ENCODE data around the gene CYP2C18. TPM values are rescaled to one million over a fixed set of nuclear protein-coding genes. Genes with fewer than 3 reads are reported as not detected.
"Not testable (repeated sequence)": the region's sequence is repeated elsewhere in the genome, so short reads cannot be mapped to it uniquely, and the experiment has no call there.

CYP2C18 gene
- total and polyA plus RNA-seq, 2 donors: 0.14 to 0.68 TPM

GRCh38 chr10:94710578-94710977 lies 27.0 kb downstream of the CYP2C18 start:
- Histone ChIP-seq H3K36me3 (ENCODE audit: control insufficient read depth in 2 of 2, insufficient read depth in 2 of 2, low read length in 1 of 2) (no peaks in the 10 kb centered on the region), H3K27ac (ENCODE audit: low read depth in 1 of 2, low read length in 1 of 2) (no peak overlapping the region), H3K4me1 (ENCODE audit: control insufficient read depth in 2 of 2, insufficient read depth in 2 of 2, low read length in 2 of 2) (no peaks in the 10 kb centered on the region), H3K27me3 (ENCODE audit: control insufficient read depth in 2 of 2, insufficient read depth in 1 of 2, low read length in 1 of 2) (no peaks in the 10 kb centered on the region), H3K4me3 (ENCODE audit: low read length in 2 of 2) (no peak overlapping the region), H3K9me3 (ENCODE audit: control insufficient read depth in 2 of 2, insufficient read depth in 1 of 2, low read length in 1 of 2) (no peaks in the 10 kb centered on the region)
- no peak for DNase-seq (ENCODE audit: low read depth in 6 of 9, low spot score in 9 of 9)

DNA sequence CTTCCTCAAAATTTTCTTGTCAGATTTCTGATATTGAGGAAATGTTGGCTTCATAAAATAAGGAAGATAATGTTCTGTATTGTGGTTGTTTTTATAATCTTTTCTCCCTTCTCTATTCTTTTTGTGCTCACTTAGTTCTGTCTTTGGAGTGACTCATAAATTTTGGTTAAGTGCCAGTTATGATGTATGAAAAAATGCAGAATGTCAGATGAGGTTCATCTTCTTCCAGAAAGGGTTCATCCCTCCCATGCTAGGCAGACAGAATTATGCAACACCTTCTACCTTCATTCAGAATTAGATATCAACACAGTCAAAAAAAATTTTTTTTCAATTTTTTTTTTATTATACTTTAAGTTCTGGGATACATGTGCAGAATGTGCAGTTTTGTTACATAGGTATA lies 42.3 kb downstream of the CYP2C18 start:
- H3K4me1 ChIP-seq (ENCODE audit: control insufficient read depth in 2 of 2, insufficient read depth in 2 of 2, low read length in 2 of 2): no peaks in the 10 kb centered on the region
- H3K9me3 ChIP-seq (ENCODE audit: control insufficient read depth in 2 of 2, insufficient read depth in 1 of 2, low read length in 1 of 2): no peaks in the 10 kb centered on the region
- no peaks in the 10 kb centered on the region for H3K36me3 ChIP-seq (ENCODE audit: control insufficient read depth in 2 of 2, insufficient read depth in 2 of 2, low read length in 1 of 2)
- H3K4me3 ChIP-seq (ENCODE audit: low read length in 2 of 2): no peak overlapping the region
- H3K27ac ChIP-seq (ENCODE audit: low read depth in 1 of 2, low read length in 1 of 2): no peak overlapping the region
- no peaks in the 10 kb centered on the region for H3K27me3 ChIP-seq (ENCODE audit: control insufficient read depth in 2 of 2, insufficient read depth in 1 of 2, low read length in 1 of 2)
- DNase-seq (ENCODE audit: low read depth in 6 of 9, low spot score in 9 of 9): no peak

- no peak overlapping the region for H3K27ac ChIP-seq (ENCODE audit: low read depth in 1 of 2, low read length in 1 of 2)
- H3K4me3 ChIP-seq (ENCODE audit: low read length in 2 of 2): no peak overlapping the region
- no peaks in the 10 kb centered on the region for H3K36me3 ChIP-seq (ENCODE audit: control insufficient read depth in 2 of 2, insufficient read depth in 2 of 2, low read length in 1 of 2)
- H3K4me1 ChIP-seq (ENCODE audit: control insufficient read depth in 2 of 2, insufficient read depth in 2 of 2, low read length in 2 of 2): no peaks in the 10 kb centered on the region
- H3K9me3 ChIP-seq (ENCODE audit: control insufficient read depth in 2 of 2, insufficient read depth in 1 of 2, low read length in 1 of 2): no peaks in the 10 kb centered on the region
- 80% methylated on average over 3 of the region's 3 CpGs for WGBS
- no peaks in the 10 kb centered on the region for H3K27me3 ChIP-seq (ENCODE audit: control insufficient read depth in 2 of 2, insufficient read depth in 1 of 2, low read length in 1 of 2)
- DNase-seq (ENCODE audit: low read depth in 6 of 9, low spot score in 9 of 9): no peak
These were observed 51.7 kb downstream of the CYP2C18 start for GRCh38 chr10:94735197-94735596.

GRCh38 chr10:94738588-94738987 lies 55.1 kb downstream of the CYP2C18 start:
- Histone ChIP-seq H3K4me3 (ENCODE audit: low read length in 2 of 2) (no peak overlapping the region), H3K27ac (ENCODE audit: low read depth in 1 of 2, low read length in 1 of 2) (no peak overlapping the region), H3K27me3 (ENCODE audit: control insufficient read depth in 2 of 2, insufficient read depth in 1 of 2, low read length in 1 of 2) (no peaks in the 10 kb centered on the region), H3K4me1 (ENCODE audit: control insufficient read depth in 2 of 2, insufficient read depth in 2 of 2, low read length in 2 of 2) (no peaks in the 10 kb centered on the region), H3K36me3 (ENCODE audit: control insufficient read depth in 2 of 2, insufficient read depth in 2 of 2, low read length in 1 of 2) (no peaks in the 10 kb centered on the region), H3K9me3 (ENCODE audit: control insufficient read depth in 2 of 2, insufficient read depth in 1 of 2, low read length in 1 of 2) (no peaks in the 10 kb centered on the region)
- DNase-seq (ENCODE audit: low read depth in 6 of 9, low spot score in 9 of 9): no peak
- 85% methylated on average over 2 of the region's 2 CpGs for WGBS

- Histone ChIP-seq H3K27ac (ENCODE audit: low read depth in 1 of 2, low read length in 1 of 2) (no peak overlapping the region), H3K4me3 (ENCODE audit: low read length in 2 of 2) (no peak overlapping the region), H3K27me3 (ENCODE audit: control insufficient read depth in 2 of 2, insufficient read depth in 1 of 2, low read length in 1 of 2) (no peaks in the 10 kb centered on the region), H3K36me3 (ENCODE audit: control insufficient read depth in 2 of 2, insufficient read depth in 2 of 2, low read length in 1 of 2) (no peaks in the 10 kb centered on the region), H3K9me3 (ENCODE audit: control insufficient read depth in 2 of 2, insufficient read depth in 1 of 2, low read length in 1 of 2) (peaks cover 0 to 4% of the 10 kb centered on the region in 2 donors), H3K4me1 (ENCODE audit: control insufficient read depth in 2 of 2, insufficient read depth in 2 of 2, low read length in 2 of 2) (no peaks in the 10 kb centered on the region)
- no peak for DNase-seq (ENCODE audit: low read depth in 6 of 9, low spot score in 9 of 9)
- 92% methylated on average over 2 of the region's 2 CpGs for WGBS
These were observed 63.6 kb downstream of the CYP2C18 start for GRCh38 chr10:94747137-94747536.

DNA sequence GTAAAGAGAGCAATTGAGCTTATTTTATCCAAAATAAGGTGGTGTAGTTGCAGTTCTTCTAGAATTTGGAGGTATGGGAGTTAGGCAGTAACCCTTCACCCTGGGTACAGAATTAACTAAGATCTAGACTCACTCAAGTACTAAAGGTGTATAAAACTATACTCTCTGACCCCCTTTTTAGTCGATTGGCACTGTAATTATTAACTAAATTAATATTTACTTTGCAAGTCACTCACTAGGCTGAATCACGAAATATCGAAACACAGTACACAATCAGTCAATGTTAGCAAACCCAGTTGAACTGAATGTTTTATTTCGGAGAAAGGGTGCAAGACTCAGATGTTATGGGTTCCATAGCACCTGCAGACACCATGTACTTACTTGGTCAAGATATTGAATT lies 64.3 kb downstream of the CYP2C18 start:
- Histone ChIP-seq H3K9me3 (ENCODE audit: control insufficient read depth in 2 of 2, insufficient read depth in 1 of 2, low read length in 1 of 2) (peaks cover 0 to 4% of the 10 kb centered on the region in 2 donors), H3K4me3 (ENCODE audit: low read length in 2 of 2) (no peak overlapping the region), H3K36me3 (ENCODE audit: control insufficient read depth in 2 of 2, insufficient read depth in 2 of 2, low read length in 1 of 2) (no peaks in the 10 kb centered on the region), H3K27ac (ENCODE audit: low read depth in 1 of 2, low read length in 1 of 2) (no peak overlapping the region), H3K27me3 (ENCODE audit: control insufficient read depth in 2 of 2, insufficient read depth in 1 of 2, low read length in 1 of 2) (no peaks in the 10 kb centered on the region), H3K4me1 (ENCODE audit: control insufficient read depth in 2 of 2, insufficient read depth in 2 of 2, low read length in 2 of 2) (no peaks in the 10 kb centered on the region)
- WGBS: 91% methylated on average over 4 of the region's 4 CpGs
- DNase-seq (ENCODE audit: low read depth in 6 of 9, low spot score in 9 of 9): no peak

DNA sequence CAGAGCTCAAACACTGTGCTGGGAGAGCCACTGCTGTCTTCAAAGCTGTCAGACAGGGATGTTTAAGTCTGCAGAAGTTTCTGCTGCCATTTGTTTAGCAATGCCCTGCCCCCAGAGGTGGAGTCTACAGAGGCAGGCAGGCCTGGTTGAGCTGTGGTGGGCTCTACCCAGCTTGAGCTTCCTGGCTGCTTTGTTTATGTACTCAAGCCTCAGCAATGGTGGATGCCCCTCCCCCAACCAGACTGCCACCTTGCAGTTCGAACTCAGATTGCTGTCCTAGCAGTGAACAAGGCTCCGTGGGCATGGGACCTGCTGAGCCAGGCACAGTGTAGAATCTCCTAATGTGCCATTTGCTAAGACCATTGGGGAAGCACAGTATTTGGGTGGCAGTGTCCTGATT lies 74.4 kb downstream of the CYP2C18 start:
- 96% methylated on average over 2 of the region's 2 CpGs for WGBS
- Histone ChIP-seq H3K36me3 (ENCODE audit: control insufficient read depth in 2 of 2, insufficient read depth in 2 of 2, low read length in 1 of 2) (no peaks in the 10 kb centered on the region), H3K9me3 (ENCODE audit: control insufficient read depth in 2 of 2, insufficient read depth in 1 of 2, low read length in 1 of 2) (no peaks in the 10 kb centered on the region), H3K27ac (ENCODE audit: low read depth in 1 of 2, low read length in 1 of 2) (no peak overlapping the region), H3K27me3 (ENCODE audit: control insufficient read depth in 2 of 2, insufficient read depth in 1 of 2, low read length in 1 of 2) (no peaks in the 10 kb centered on the region), H3K4me1 (ENCODE audit: control insufficient read depth in 2 of 2, insufficient read depth in 2 of 2, low read length in 2 of 2) (no peaks in the 10 kb centered on the region), H3K4me3 (ENCODE audit: low read length in 2 of 2) (no peak overlapping the region)
- DNase-seq (ENCODE audit: low read depth in 6 of 9, low spot score in 9 of 9): no peak

- no peak overlapping the region for H3K4me3 ChIP-seq (ENCODE audit: low read length in 2 of 2)
- no peaks in the 10 kb centered on the region for H3K36me3 ChIP-seq (ENCODE audit: control insufficient read depth in 2 of 2, insufficient read depth in 2 of 2, low read length in 1 of 2)
- H3K27ac ChIP-seq (ENCODE audit: low read depth in 1 of 2, low read length in 1 of 2): no peak overlapping the region
- H3K27me3 ChIP-seq (ENCODE audit: control insufficient read depth in 2 of 2, insufficient read depth in 1 of 2, low read length in 1 of 2): no peaks in the 10 kb centered on the region
- DNase-seq (ENCODE audit: low read depth in 6 of 9, low spot score in 9 of 9): no peak
- H3K9me3 ChIP-seq (ENCODE audit: control insufficient read depth in 2 of 2, insufficient read depth in 1 of 2, low read length in 1 of 2): no peaks in the 10 kb centered on the region
- WGBS: 93% methylated on average over 2 of the region's 2 CpGs
- H3K4me1 ChIP-seq (ENCODE audit: control insufficient read depth in 2 of 2, insufficient read depth in 2 of 2, low read length in 2 of 2): no peaks in the 10 kb centered on the region
These were observed 77.2 kb downstream of the CYP2C18 start for GRCh38 chr10:94760586-94761178.

DNA sequence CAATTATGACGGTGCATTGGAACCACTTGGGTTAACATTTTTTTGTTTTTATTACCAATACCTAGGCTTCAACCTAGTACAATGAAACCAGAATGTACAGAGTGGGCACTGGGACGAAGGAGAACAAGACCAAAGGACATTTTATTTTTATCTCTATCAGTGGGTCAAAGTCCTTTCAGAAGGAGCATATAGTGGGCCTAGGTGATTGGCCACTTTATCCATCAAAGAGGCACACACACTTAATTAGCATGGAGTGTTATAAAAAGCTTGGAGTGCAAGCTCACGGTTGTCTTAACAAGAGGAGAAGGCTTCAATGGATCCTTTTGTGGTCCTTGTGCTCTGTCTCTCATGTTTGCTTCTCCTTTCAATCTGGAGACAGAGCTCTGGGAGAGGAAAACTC lies 78.9 kb downstream of the CYP2C18 start, which contains the start of gene CYP2C19:
Gene CYP2C19, plus strand, starts transcription at position 289 of the 400 bp plus-strand sequence. Its CDS starts 25 bp downstream, at position 314.
- H3K27ac ChIP-seq (ENCODE audit: low read depth in 1 of 2, low read length in 1 of 2): no peak within 1 kb of the TSS
- no peaks in the 10 kb centered on the region for H3K4me1 ChIP-seq (ENCODE audit: control insufficient read depth in 2 of 2, insufficient read depth in 2 of 2, low read length in 2 of 2)
- 96% methylated on average over 3 of the region's 3 CpGs for WGBS
- H3K27me3 ChIP-seq (ENCODE audit: control insufficient read depth in 2 of 2, insufficient read depth in 1 of 2, low read length in 1 of 2): no peaks in the 10 kb centered on the region
- DNase-seq (ENCODE audit: low read depth in 6 of 9, low spot score in 9 of 9): no peak
- H3K9me3 ChIP-seq (ENCODE audit: control insufficient read depth in 2 of 2, insufficient read depth in 1 of 2, low read length in 1 of 2): no peaks in the 10 kb centered on the region
- H3K4me3 ChIP-seq (ENCODE audit: low read length in 2 of 2): no peak within 1 kb of the TSS
- no peaks in the 10 kb centered on the region for H3K36me3 ChIP-seq (ENCODE audit: control insufficient read depth in 2 of 2, insufficient read depth in 2 of 2, low read length in 1 of 2)

DNA sequence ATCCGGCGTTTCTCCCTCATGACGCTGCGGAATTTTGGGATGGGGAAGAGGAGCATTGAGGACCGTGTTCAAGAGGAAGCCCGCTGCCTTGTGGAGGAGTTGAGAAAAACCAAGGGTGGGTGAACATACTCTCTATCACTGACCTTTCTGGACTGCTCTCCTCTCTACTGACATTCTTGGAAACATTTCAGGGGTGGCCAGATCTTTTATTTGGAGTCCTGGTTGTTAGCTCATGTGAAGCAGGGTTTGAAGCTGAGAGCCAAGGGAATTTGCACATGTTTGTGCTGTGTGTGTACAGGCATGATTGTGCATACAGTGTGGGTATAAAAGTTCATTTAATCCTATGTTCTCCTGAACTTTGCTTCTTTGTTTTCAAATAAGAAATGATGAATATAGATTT lies 91.9 kb downstream of the CYP2C18 start:
- not testable (repeated sequence) for H3K4me3 ChIP-seq (ENCODE audit: low read length in 2 of 2); H3K27me3 ChIP-seq (ENCODE audit: control insufficient read depth in 2 of 2, insufficient read depth in 1 of 2, low read length in 1 of 2); H3K36me3 ChIP-seq (ENCODE audit: control insufficient read depth in 2 of 2, insufficient read depth in 2 of 2, low read length in 1 of 2); H3K4me1 ChIP-seq (ENCODE audit: control insufficient read depth in 2 of 2, insufficient read depth in 2 of 2, low read length in 2 of 2); H3K27ac ChIP-seq (ENCODE audit: low read depth in 1 of 2, low read length in 1 of 2); DNase-seq (ENCODE audit: low read depth in 6 of 9, low spot score in 9 of 9); H3K9me3 ChIP-seq (ENCODE audit: control insufficient read depth in 2 of 2, insufficient read depth in 1 of 2, low read length in 1 of 2)
- 91% methylated on average over 6 of the region's 6 CpGs for WGBS
